Stomach (tissue), 9 donors: ENCODE data around the gene TBXAS1. TPM values are rescaled to one million over a fixed set of nuclear protein-coding genes. Genes with fewer than 3 reads are reported as not detected.

Source experiments
- DNase-seq, 2 donors: peaks; one replicate each; pipeline versions ENCODE4 v3.0.0 to v3.0.0-alpha.2; 2013 to 2019
- H3K27ac ChIP-seq, 5 donors: fragments of 200-600 bp in 4 of 5; sonication (generic) in 4 of 5; one replicate each; pipeline ENCODE4 v1.5.1; 2013 to 2019; ENCODE audit warnings: mild to moderate bottlenecking in 1 of 5, moderate library complexity in 1 of 5
- H3K27me3 ChIP-seq, 3 donors: fragments of 200-600 bp; sonication (generic); one replicate each; pipeline ENCODE4 v1.5.1; 2017 to 2019; ENCODE audit warnings: mixed run types in 1 of 3
- H3K36me3 ChIP-seq, 4 donors: fragments of 200-600 bp; sonication (generic); 1 replicate in 3 of 4; 2 replicates in 1 of 4; pipeline ENCODE4 v1.5.1; 2016 to 2019
- H3K4me1 ChIP-seq, 4 donors: fragments of 200-600 bp; sonication (generic); one replicate each; pipeline ENCODE4 v1.5.1; 2016 to 2019
- H3K4me3 ChIP-seq, 4 donors: fragments of 200-600 bp; sonication (generic) in 3 of 4; one replicate each; pipeline ENCODE4 v1.5.1; 2016 to 2019; ENCODE audit warnings: mild to moderate bottlenecking in 1 of 4
- H3K9me3 ChIP-seq, 4 donors: fragments of 200-600 bp; sonication (generic); one replicate each; pipeline ENCODE4 v1.5.1; 2016 to 2019
- CTCF ChIP-seq, 7 experiments: fragments of 450-650 bp in 4 of 7; fragments of 200-600 bp in 3 of 7; sonication (generic) in 3 of 7; IDR thresholded peaks; one replicate each; pipeline ENCODE4 v1.5.1; 2016 to 2019; ENCODE audit warnings: antibody characterized with exemption in 7 of 7, control low read depth in 2 of 7, mild to moderate bottlenecking in 1 of 7
- EP300 ChIP-seq: sonication (generic); formaldehyde crosslinking; IDR thresholded peaks from one replicate; pipeline ENCODE4 v1.6.1; 2017; ENCODE audit warnings: antibody characterized with exemption
- POLR2A ChIP-seq, 4 donors: fragments of 450-650 bp; IDR thresholded peaks; one replicate each; pipeline ENCODE4 v1.6.1; 2016; ENCODE audit warnings: antibody characterized with exemption in 4 of 4, control low read depth in 2 of 4, mild to moderate bottlenecking in 1 of 4, moderate library complexity in 1 of 4
- POLR2AphosphoS5 ChIP-seq, 3 donors: sonication (generic); formaldehyde crosslinking; IDR thresholded peaks; one replicate each; pipeline ENCODE4 v1.6.1; 2016; ENCODE audit warnings: antibody characterized with exemption in 3 of 3
- WGBS, 5 donors: extraction: QIAGEN DNeasy Blood & Tissue Kit in 3 of 5; methylation state at CpG; one replicate each; pipeline versions ENCODE4 v1.1.5 to v1.1.7; 2013 to 2018; 5-methylcytosine and 5-hydroxymethylcytosine counted together
- intact Hi-C: fragments of 100-400 bp; cut with DNase I; formaldehyde crosslinking; loops from one replicate; pipeline ENCODE4 v1.15.1; 2023; ENCODE audit warnings: low total_unique reads
- polyA plus RNA-seq, 3 donors: library from polyadenylated mRNA; stranded (reverse); fragments of 200-250 nt; gene quantifications; one replicate each; pipeline ENCODE4 v1.2.3, GENCODE V29; 2013
- total RNA-seq, 5 donors: library from RNA; depleted of rRNA; stranded (reverse); fragments of >200 nt; gene quantifications; one replicate each; pipeline versions ENCODE4 v1.1.0 to v1.2.3, GENCODE V29; 2014 to 2016
- donor health status: healthy with polysubstance abuse.
- donor health status: Bipolar disorder and iron deficiency.
- donor health status: healthy.

Gene TBXAS1
- total and polyA plus RNA-seq, 8 donors: 1.4 to 92.8 (median 15.1) TPM

GRCh38 chr7:139820089-139820488 lies 9.0 kb upstream of the TBXAS1 start:
- Histone ChIP-seq H3K4me1 (peaks cover 0 to 16% (median 10%) of the 10 kb centered on the region in 4 donors), H3K27ac (no peak overlapping the region), H3K9me3 (no peaks in the 10 kb centered on the region), H3K36me3 (no peaks in the 10 kb centered on the region), H3K4me3 (no peak overlapping the region), H3K27me3 (no peaks in the 10 kb centered on the region)
- intact Hi-C loops: no loop called here
- TF ChIP-seq EP300: no peak
- TF ChIP-seq CTCF (IDR thresholded peaks at IDR 0.05): no peak
- no peak for TF ChIP-seq POLR2A (IDR thresholded peaks at IDR 0.05)
- no peak for TF ChIP-seq POLR2AphosphoS5 (IDR thresholded peaks at IDR 0.05)
- WGBS, 5 donors: 87 to 95% (median 89%) methylated on average over 4 of the region's 4 CpGs
- no peak for DNase-seq

GRCh38 chr7:139821349-139822105 lies 7.5 kb upstream of the TBXAS1 start:
- no peak overlapping the region for H3K4me3 ChIP-seq
- intact Hi-C loops: no loop called here
- no peak overlapping the region for H3K27ac ChIP-seq
- no peaks in the 10 kb centered on the region for H3K36me3 ChIP-seq
- no peak for TF ChIP-seq EP300
- no peak for TF ChIP-seq POLR2AphosphoS5 (IDR thresholded peaks at IDR 0.05)
- TF ChIP-seq CTCF (IDR thresholded peaks at IDR 0.05): no peak
- TF ChIP-seq POLR2A (IDR thresholded peaks at IDR 0.05): no peak
- H3K27me3 ChIP-seq: no peaks in the 10 kb centered on the region
- peaks cover 0 to 24% (median 11%) of the 10 kb centered on the region in 4 donors for H3K4me1 ChIP-seq
- no peak for DNase-seq
- H3K9me3 ChIP-seq: no peaks in the 10 kb centered on the region
- WGBS, 5 donors: 83 to 86% (median 84%) methylated on average over 14 of the region's 14 CpGs

- intact Hi-C loops: no loop called here
- Histone ChIP-seq H3K27me3 (no peaks in the 10 kb centered on the region), H3K27ac (no peak overlapping the region), H3K36me3 (no peaks in the 10 kb centered on the region), H3K4me1 (peaks cover 0 to 14% (median 8%) of the 10 kb centered on the region in 4 donors), H3K9me3 (no peaks in the 10 kb centered on the region), H3K4me3 (no peak overlapping the region)
- WGBS, 5 donors: 94 to 98% (median 97%) methylated on average over 9 of the region's 9 CpGs
- TF ChIP-seq POLR2A (IDR thresholded peaks at IDR 0.05) (no peak), CTCF (IDR thresholded peaks at IDR 0.05) (no peak), POLR2AphosphoS5 (IDR thresholded peaks at IDR 0.05) (no peak), EP300 (no peak)
- DNase-seq: no peak
These were observed 6.2 kb upstream of the TBXAS1 start for GRCh38 chr7:139822855-139823254.

- Histone ChIP-seq H3K9me3 (no peaks in the 10 kb centered on the region), H3K4me1 (peaks cover 3 to 19% (median 6%) of the 10 kb centered on the region in 4 donors), H3K27ac (peak overlapping the region in 4 of 5 donors; percentile 35 to 62 (median 51)), H3K36me3 (no peaks in the 10 kb centered on the region), H3K27me3 (no peaks in the 10 kb centered on the region), H3K4me3 (no peak overlapping the region)
- peak in 2 of 3 donors; percentile 53 to 54 for TF ChIP-seq POLR2AphosphoS5 (IDR thresholded peaks at IDR 0.05)
- TF ChIP-seq CTCF (IDR thresholded peaks at IDR 0.05): no peak
- DNase-seq: peak in 1 of 2 donors; percentile 54
- intact Hi-C loops: no loop called here
- 56 to 75% (median 72%) methylated on average over 8 of the region's 8 CpGs for WGBS, 5 donors
These were observed 5.0 kb upstream of the TBXAS1 start for GRCh38 chr7:139823959-139824521.
